DMS 273 (cell line): ENCODE measurements around the gene KATNAL2.

Experiments used
- DNase-seq: peaks from one replicate; lab custom pipeline; 2025; ENCODE audit not compliant: unreplicated experiment; lab: John Stamatoyannopoulos, UW

The KATNAL2 gene, protein sequence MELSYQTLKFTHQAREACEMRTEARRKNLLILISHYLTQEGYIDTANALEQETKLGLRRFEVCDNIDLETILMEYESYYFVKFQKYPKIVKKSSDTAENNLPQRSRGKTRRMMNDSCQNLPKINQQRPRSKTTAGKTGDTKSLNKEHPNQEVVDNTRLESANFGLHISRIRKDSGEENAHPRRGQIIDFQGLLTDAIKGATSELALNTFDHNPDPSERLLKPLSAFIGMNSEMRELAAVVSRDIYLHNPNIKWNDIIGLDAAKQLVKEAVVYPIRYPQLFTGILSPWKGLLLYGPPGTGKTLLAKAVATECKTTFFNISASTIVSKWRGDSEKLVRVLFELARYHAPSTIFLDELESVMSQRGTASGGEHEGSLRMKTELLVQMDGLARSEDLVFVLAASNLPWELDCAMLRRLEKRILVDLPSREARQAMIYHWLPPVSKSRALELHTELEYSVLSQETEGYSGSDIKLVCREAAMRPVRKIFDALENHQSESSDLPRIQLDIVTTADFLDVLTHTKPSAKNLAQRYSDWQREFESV

DNA sequence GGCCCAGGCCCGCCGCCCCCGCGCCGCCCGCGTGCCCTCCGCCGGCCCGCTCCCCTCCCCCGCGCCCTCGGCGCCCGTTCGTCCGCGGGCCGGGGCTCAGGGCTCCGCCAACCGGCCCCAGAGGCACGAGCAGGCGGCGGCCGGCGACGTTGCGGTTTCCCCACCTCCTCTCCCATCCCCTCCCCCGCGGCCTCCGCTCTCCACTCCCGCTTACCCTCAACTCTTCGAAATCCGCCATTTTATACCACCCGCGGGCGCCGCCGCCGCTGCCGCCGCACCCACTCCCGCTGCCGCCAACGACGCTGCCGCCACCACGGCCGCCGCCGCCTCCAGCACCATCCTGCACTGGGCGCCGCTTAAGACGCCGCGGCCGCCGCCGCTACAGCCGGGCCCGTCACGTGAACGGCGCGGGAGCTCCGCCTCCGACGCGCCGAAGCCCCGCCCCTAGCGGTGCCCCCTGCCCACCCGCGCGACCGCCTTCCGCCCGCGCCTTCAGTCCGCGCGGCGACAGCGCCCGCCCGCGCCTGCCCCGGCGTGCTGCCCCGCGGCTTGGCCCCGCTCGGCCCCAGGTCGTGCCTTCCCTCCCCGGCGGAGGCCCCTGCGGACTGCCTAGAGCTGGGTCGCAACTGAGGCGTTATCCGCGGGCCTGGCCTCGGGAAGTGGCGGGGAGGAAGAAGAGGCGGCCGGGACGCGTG, at the start of gene KATNAL2, which contains the start of gene PIAS2:
Gene KATNAL2 (plus strand): TSS at position 495 of the 695 bp plus-strand sequence. CDS start 29,271 bp downstream, outside the sequence.
Gene PIAS2 (minus strand): TSS at position 400 of the 695 bp plus-strand sequence. CDS start 162 bp downstream, at position 238.
- peak; percentile 94 for DNase-seq

DNA sequence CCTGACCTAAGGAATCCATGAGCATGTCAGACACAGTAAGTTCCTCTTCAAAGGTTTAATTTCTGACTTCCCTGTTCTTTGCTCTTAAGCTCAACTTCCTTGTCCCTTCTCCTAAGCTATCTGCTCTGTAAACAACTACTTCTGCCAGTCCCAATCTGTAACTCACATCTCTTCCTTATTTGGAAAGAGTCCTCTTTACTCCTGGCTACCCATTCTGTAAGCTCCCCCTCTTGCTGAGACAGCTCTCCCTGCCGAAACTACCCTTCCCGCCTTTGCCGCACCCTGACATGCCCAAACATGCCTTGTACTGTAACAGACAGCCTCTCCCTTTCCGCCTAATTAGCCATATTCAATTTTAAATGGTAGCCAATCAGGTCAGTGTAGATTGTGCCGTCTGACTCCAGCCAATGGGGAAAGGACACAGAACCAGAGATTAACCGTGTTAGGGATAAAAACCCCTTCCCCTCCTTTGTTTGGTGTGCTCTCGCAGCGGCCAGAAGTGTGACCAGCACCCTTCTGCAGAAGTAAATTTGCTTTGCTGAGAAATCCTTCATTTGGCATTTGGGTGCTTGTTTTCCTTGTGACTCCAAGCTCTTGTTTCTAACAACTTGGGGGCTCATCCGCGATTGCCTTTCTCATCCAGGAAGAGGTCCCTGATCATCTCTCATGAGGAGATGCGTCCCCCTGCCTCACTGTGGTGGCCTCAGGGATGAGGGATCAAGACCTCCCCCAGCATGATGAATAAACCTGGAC, 49.1 kb upstream of the KATNAL2 start:
- peak; percentile 16 for DNase-seq

DNA sequence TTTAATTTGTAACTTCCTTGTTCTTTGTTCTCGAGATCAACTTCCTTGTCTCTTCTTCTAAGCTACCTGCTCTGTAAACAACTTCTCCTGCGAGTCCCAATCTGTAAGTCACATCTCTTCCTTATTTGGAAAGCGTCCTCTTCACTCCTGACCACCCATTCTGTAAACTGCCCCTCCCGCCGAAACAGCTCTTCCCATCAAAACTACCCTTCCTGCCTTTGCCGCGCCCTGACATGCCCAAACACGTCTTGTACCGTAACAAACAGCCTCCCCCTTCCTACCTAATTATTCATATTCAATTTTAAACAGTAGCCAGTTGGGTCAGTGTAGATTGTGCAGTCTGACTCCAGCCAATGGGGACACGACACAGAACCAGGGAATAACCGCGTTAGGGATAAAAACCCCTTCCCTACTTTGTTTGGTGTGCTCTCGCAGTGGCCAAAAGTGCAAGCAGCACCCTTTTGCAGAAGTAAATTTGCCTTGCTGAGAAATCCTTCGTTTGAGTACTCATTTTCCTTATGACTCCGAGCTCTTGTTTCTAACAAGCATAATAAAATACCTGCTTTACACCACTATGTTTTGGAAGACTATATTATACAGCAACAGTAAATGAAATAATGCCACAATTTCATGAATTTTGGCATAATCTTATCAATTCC, 39.9 kb upstream of the KATNAL2 start:
- no peak for DNase-seq

DNA sequence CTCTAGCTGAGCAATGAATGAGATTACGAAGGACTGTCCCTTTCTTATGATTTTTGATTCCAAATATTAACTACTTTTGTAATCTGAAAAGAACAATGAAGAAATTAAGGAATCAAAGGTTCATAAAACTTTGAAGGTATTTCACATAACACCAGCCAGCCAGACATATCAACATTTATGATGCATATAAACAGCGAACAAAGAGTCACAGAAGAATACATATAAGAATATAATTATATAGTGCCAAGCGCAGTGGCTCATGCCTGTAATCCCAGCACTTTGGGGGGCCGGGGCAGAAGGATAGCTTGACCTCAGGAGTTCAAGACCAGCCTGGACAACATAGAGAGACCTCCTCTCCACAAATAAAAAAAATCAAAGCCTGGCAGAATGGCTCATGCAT, 34.2 kb upstream of the KATNAL2 start:
- DNase-seq, result no peak

DNA sequence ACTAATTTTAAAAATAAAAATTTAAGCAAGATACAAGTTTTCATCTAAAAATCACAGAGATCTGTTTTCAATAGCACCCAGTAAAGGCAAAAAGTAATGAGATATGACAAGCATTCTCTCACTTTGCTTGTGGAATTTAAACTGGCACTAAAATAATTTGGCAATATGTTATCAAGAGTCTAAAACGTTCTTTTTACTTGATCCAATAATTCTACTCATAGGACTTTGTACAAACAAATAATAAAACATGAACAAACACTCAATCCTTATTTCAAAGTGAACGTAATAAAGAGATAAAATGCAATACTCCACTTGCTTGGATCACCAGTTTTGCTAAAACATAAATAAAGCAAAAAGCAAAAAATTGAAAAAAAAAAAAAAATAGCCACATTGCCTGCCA, 30.5 kb upstream of the KATNAL2 start:
- no peak for DNase-seq

DNA sequence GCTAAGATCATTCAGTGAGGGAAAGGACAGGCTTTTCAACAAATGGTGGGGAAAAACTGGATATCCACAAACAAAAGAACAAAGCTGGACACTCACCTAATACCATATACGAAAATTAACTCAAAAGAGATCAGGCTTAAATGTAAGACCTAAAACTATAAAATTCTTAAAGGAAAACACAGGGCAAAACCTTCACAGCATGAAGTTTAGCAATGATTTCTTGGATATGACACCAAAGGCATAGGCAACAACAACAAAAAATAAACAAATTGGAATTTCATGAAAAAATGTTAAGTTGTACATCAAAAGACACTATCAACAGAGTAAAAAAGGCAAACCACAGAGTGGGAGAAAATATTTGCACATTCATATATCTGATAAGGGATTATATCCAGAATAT, 28.4 kb upstream of the KATNAL2 start:
- no peak for DNase-seq

DNA sequence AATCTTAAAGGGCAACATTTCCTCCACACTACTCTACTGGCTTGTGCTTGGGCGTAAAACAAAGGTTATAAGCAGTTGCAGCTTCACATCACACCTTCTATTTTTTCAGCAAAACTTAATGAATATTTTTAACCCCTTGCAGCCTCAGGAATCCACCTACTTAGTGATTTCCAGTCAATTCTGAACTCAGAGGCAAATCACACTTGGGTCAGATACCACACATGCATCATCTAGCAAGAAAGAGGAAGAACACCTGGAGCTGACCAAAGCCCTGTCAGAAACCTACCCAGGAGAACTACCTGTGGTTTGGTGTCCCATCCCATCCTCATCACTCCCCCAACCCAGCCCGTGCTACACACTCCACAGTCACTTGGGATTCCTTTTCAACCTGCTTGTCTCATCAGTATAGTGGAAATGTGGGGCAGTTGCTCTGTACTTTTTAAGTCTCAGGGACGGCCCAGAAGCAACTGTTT, 25.6 kb upstream of the KATNAL2 start:
- DNase-seq, result no peak

DNA sequence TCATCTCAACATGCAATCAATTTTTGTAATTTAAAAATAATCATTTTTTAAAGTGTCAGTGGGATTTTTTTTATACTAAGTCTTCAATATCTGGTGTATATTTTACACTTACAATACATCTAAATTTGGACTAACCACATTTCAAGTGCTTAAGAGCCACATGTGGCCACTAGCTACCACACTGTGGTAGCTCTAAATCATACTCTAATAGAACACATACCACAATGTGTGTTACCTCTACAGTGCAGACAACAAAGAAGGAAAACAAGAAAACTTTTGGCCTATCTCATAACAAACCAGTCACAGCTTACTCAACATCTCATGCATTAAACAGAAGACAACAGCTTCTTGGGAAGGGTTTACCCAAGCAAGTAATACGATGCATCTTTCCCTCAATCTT, 24.6 kb upstream of the KATNAL2 start:
- DNase-seq, result no peak

DNA sequence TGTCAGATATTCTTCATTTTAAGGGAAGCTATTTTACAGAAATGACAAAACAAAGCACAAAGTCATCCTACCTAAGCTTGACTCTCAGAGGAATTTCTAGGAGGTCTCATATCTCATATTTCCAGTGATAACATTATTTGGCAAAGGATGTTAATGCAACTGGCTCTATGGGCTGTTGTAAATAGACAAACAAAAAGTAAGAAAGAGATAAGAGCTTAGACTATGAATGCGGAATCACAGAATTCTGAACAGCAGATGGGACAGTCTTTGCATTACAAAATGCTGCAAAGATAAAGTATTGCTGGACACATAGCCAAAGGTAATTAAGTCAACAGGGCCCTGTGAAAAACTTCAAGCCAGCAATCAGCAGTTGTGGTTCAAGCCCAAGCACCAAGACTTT, 24.0 kb upstream of the KATNAL2 start:
- no peak for DNase-seq

DNA sequence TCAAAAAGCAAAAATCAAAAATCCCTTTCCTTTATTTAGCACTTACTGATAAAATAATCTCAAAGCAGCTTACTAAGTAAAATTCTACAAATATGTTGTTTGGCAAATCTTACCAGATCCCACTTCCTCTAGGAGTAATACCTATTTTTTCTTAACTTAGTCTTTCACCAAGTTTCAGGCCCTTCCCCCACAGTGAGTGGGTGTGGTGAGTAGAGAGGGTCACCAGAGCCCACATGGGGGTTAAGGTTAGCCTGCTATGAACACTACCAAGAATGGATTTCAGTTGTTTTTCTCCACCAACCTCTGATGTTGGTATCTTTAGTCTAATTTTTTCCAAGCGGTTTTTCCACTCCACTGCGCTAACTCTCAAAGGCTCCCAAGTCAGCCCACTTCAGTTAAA, 23.3 kb upstream of the KATNAL2 start:
- no peak for DNase-seq

DNA sequence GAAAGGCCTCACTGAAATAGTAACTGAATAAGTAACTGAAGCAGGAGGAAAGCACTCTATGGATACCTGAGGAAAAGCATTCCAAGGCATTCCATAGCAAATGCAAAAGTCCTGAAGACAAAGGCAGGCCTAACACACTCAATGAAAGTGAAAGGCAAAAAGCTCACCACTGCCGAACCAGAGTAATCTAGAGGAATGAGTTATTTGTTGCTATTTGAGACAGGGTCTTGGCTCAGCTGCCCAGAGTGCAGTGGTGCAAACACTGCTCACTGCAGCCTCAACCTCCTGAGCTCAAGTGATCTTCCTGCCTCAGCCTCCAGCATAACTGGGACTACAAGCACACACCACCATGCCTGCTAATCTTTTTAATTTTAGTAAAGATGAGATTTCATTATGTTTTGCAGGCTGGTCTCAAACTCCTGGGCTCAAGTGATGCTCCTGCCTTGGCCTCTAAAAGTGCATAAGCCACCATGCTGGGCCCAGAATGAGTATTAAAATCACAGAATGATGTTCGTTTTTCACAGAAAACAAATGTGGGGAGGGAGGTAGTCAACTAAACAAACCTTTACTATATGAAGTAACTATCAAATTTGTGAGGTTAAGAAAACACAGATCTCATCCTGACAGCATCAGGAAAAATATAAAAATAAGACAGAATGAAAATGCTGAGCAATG, 18.0 kb upstream of the KATNAL2 start:
- no peak for DNase-seq

DNA sequence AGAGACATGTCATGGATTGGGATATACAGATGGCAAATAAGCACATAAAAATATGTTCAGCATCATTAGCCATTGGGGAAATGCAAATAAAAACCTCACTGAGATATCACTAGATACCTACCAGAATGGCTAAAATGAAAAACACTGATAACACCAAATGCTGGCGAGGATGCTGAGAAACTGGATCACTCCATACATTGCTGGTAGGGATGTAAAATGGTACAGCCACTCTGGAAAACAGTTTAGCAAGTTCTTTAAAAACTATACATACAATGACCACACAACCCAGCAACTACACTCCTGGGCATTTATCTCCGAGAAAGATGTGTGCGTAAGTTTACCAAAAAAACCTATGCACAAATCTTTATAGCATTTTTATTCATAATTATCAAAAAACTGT, 14.0 kb upstream of the KATNAL2 start:
- no peak for DNase-seq

DNA sequence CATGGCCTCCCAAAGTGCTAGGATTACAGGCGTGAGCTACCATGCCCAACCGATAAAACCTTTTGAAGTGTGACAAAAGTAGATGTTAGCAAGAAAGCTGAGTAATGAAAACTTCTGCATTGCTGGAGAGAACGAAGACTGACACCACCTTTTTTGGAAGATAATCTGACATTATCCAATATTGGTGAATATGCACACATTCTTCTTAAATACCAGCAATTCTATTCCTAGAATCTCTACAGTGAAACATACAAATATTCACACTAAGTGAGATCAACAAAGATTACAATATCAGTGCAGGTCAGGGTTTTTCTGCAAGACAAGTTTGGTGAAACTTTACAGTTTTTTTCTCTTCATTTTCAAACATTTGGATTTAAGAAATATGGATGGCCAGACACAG, 7.9 kb upstream of the KATNAL2 start:
- DNase-seq, result no peak

DNA sequence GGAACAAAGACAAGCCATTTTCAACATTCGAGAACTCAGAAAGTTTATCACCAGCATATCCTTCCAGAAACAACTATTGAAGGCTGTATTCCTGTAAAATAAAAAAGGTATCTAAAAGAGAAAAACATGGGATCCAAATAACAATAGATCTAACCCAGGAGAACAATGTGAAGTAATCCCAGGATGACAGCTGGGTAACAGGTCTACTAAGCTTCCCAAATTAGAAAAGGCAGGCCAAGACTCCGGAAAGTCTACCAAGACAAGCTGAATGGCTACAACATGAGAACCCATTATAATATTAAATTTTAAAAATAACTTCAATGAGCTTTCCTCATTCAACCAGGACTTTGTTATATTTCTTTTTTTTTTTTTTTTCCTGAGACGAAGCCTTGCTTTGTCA, 6.5 kb upstream of the KATNAL2 start:
- DNase-seq, result no peak

DNA sequence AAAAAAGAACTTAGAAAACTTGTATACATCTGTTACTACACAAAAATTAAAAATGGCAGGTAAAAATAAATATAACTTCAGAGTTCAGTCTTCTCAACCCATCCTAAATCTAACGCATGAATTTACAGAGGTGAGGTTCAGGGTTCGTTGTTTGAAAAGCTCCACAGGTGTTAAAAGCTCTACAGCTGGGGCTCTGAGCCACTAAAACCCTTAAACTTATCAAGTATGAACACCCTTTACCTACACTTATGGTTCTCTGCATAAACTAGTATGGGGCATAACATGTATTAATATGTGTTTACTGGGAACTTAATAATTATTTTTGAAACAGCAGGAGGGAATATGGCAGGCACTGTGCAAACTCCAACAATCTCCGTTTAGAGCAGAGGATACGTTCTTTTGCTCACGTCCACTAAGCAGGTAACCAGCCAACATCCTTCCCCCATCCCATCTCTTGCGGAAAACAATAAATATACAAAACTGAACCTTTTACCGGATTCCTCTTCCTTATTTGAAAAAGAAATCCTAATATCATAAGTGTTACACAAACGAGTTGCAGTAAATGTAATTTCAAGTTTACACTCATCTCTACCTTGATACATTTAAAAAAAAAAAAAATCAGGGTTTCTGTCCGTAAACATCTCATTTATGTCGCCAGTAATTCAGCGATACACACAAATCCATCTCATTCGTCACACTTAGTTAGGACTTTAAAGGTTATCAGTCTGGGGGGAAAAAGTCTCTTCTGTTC, 1.4 kb upstream of the KATNAL2 start:
- DNase-seq, result no peak

DNA sequence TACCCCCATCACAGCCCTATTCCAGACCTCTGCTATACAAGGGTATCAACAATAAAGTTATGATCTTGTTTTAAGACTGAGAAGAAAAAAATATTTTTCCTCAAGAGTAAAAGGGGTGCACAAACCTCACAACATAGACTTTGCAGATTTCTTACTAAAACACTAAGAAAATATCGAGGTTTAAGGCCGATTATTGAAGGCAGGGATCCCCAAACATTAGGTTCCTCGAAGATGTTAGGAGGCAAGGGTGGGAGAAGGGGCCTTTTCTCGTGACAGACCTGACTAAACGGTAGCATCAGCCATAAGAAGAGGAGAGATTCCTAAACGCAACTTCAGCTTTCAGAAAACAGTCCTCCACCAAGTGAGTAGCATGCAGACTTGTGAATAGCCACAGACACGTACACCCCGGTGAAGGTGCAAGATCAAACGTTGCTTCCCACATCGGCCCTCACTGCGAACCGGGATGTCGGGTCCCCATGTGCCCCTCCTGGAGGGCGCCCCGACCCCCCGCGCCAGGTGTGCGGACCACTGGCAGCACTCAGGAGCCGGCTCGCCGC, 773 bp upstream of the KATNAL2 start:
- peak; percentile 72 for DNase-seq

DNA sequence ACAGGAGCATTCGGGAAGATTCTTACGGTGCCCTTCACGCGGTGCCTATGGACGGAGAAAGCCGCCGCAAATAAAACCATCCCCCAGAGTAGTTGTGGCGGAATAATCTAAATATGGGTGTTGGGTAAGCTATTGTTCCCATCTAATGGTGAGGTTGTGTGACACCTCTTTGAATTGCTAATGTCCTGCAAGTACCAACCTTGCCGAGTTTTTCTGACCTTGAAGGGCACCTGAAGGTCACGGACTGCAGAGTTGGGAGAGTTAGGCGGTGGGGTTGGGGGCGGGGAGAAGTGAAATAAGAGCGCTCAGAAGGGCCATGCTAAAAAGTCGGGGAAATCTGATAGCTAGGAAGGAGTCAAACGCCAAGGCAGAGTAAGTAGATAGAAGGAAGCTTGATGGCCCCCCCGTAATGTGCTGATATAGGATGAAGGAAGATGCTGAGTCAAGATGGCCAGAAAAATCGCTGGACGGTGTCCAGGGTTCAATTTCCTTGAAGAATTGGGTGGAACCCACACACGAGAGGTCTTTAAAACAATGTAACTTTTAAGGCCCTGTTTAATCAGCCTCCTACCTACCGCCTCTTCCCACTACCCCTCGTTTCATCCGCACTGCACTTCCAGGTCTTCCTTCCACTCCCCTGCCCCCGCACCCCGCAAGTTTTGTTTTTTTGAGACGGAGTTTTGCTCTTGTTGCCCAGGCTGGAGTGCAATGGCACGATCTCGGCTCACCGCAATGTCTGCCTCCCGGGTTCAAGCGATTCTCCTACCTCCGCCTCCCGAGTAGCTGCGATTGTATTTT, 600 bp downstream of the KATNAL2 start:
- DNase-seq, result peak; percentile 71

DNA sequence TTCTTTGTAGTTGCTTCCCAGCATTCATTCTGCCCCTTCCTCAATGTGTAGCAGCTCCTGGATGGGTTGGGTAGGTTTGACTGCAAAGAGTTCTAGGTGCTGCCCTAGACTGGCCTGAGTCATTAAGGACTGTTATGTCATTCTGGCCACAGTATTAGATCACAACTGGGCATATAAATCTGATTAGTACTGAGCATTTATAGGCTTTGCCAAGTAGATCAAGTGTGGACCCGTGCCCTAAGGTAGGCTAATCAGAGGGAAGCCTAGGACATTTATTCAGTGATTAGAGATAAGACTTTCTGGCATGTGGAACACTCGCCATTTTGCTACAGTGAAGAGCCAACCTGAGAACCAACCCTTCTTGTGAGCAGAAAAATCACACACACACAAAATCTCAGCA, 2.7 kb downstream of the KATNAL2 start:
- no peak for DNase-seq
